Measurements from ENCODE around the gene RASGRP4.
A peak's percentile ranks its signal among the peaks of the same experiment; 100 is the strongest.

Gene RASGRP4

GRCh38 chr19:38437917-38438316 is 11.9 kb upstream of the RASGRP4 start:
- TF ChIP-seq TSHZ2 (CRISPR knock-in tag; IDR thresholded peaks at IDR 0.05): no peak
- no peak for ATAC-seq

GRCh38 chr19:38437295-38437694 is 11.3 kb upstream of the RASGRP4 start:
- ATAC-seq: no peak
- no peak for TF ChIP-seq ZFP30 (CRISPR knock-in tag; IDR thresholded peaks at IDR 0.05)
- TF ChIP-seq CREB5 (CRISPR knock-in tag; IDR thresholded peaks at IDR 0.05; ENCODE audit: low read depth): no peak

- ATAC-seq: no peak
- no peak for TF ChIP-seq SNAI2 (CRISPR knock-in tag; IDR thresholded peaks at IDR 0.05)
- no peak for TF ChIP-seq BACH2 (CRISPR knock-in tag; IDR thresholded peaks at IDR 0.05; ENCODE audit: borderline replicate concordance)
- TF ChIP-seq ZFP3 (CRISPR knock-in tag; IDR thresholded peaks at IDR 0.05): no peak
- TF ChIP-seq GLIS3 (CRISPR knock-in tag; IDR thresholded peaks at IDR 0.05): no peak
- no peak for TF ChIP-seq ZNF70 (CRISPR knock-in tag; IDR thresholded peaks at IDR 0.05)
- no peak for TF ChIP-seq CREB5 (CRISPR knock-in tag; IDR thresholded peaks at IDR 0.05; ENCODE audit: low read depth)
- no peak for TF ChIP-seq RARB (CRISPR knock-in tag; IDR thresholded peaks at IDR 0.05)
- TF ChIP-seq ZC3H10 (CRISPR knock-in tag; IDR thresholded peaks at IDR 0.05): no peak
Observed at GRCh38 chr19:38434549-38435051, 8.6 kb upstream of the RASGRP4 start.

- TF ChIP-seq ZC3H10 (CRISPR knock-in tag; IDR thresholded peaks at IDR 0.05) (no peak), ZFP30 (CRISPR knock-in tag; IDR thresholded peaks at IDR 0.05) (no peak), ZNF70 (CRISPR knock-in tag; IDR thresholded peaks at IDR 0.05) (no peak), CSRNP3 (CRISPR knock-in tag; IDR thresholded peaks at IDR 0.05) (no peak), ZNF8 (CRISPR knock-in tag; IDR thresholded peaks at IDR 0.05) (no peak), OSR1 (CRISPR knock-in tag; IDR thresholded peaks at IDR 0.05) (no peak), TOX (CRISPR knock-in tag; IDR thresholded peaks at IDR 0.05; ENCODE audit: borderline replicate concordance) (no peak), POU6F1 (CRISPR knock-in tag; IDR thresholded peaks at IDR 0.05; ENCODE audit: borderline replicate concordance, low read depth) (no peak)
- ATAC-seq: peak; percentile 92
Observed at GRCh38 chr19:38433268-38433733, 7.3 kb upstream of the RASGRP4 start, which contains the start of gene RYR1. TSS of gene RYR1 (plus strand) at chr19:38433691. CDS start at chr19:38433830, 139 bp downstream.

GRCh38 chr19:38430931-38431330 is 4.9 kb upstream of the RASGRP4 start:
- TF ChIP-seq ZFP3 (CRISPR knock-in tag; IDR thresholded peaks at IDR 0.05) (no peak), CSRNP3 (CRISPR knock-in tag; IDR thresholded peaks at IDR 0.05) (no peak), CREB5 (CRISPR knock-in tag; IDR thresholded peaks at IDR 0.05; ENCODE audit: low read depth) (no peak), CSDC2 (CRISPR knock-in tag; IDR thresholded peaks at IDR 0.05) (no peak), PATZ1 (CRISPR knock-in tag; IDR thresholded peaks at IDR 0.05; ENCODE audit: borderline replicate concordance) (no peak), POU6F1 (CRISPR knock-in tag; IDR thresholded peaks at IDR 0.05; ENCODE audit: borderline replicate concordance, low read depth) (no peak), ZC3H10 (CRISPR knock-in tag; IDR thresholded peaks at IDR 0.05) (no peak), OSR1 (CRISPR knock-in tag; IDR thresholded peaks at IDR 0.05) (no peak), TOX (CRISPR knock-in tag; IDR thresholded peaks at IDR 0.05; ENCODE audit: borderline replicate concordance) (no peak), ZFP30 (CRISPR knock-in tag; IDR thresholded peaks at IDR 0.05) (no peak), SNAI2 (CRISPR knock-in tag; IDR thresholded peaks at IDR 0.05) (no peak)
- ATAC-seq: no peak
